Globus pallidus (tissue), 1 donor: ENCODE data around the gene PTPRN2.
A peak's percentile ranks its signal among the peaks of the same experiment; 100 is the strongest.

Experiments used
- DNase-seq: peaks from one replicate; pipeline ENCODE4 v3.0.0-alpha.2; 2015; ENCODE audit warnings: low spot score

The PTPRN2 gene

DNA sequence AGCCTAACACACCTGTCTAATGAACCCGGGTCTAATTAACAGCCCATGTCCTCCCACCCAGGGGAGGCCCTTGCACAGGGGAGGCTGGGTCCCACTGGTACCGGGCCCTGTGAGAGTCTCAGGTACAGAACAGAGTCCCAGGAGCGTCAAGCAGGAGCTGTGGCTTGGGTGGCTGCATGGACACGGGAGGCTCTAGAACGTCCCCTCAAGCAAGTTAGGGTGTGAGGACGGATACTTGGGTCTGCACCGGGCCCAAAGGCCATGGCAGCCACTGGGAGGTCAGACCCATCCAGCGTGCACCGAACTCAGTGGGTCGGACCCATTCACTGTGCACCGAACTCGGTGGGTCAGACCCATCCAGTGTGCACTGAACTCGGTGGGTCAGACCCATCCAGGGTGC lies 941.1 kb downstream of the PTPRN2 start:
- DNase-seq = no peak

GRCh38 chr7:157645539-157645938 lies 942.1 kb downstream of the PTPRN2 start:
- no peak for DNase-seq

GRCh38 chr7:157644946-157645345 lies 942.7 kb downstream of the PTPRN2 start:
- no peak for DNase-seq

DNA sequence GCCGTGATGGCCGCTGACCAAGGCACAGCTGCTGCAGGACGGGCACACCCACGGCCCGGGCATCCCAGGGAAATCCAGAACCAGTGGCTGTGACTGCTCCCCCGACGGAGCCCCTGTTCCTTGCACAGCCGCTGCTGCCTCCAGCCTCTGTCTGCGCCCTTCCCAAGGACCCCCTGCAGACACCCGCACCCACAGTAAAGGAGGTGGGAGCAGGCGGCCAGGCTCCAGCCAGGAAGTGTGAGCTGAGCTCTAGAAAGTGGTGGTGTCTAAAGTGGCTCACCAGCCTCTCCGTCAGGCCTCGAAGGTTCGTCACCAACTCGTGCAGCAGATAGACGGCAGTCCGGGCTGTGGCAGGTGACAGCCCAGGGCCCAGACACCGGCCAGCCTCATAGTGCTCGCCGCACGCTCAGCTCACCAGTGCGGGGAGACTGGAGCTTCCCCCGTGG lies 944.1 kb downstream of the PTPRN2 start:
- no peak for DNase-seq

- no peak for DNase-seq
These were observed 945.8 kb downstream of the PTPRN2 start for GRCh38 chr7:157641866-157642265.

GRCh38 chr7:157640144-157640543 lies 947.5 kb downstream of the PTPRN2 start:
- DNase-seq = no peak

DNA sequence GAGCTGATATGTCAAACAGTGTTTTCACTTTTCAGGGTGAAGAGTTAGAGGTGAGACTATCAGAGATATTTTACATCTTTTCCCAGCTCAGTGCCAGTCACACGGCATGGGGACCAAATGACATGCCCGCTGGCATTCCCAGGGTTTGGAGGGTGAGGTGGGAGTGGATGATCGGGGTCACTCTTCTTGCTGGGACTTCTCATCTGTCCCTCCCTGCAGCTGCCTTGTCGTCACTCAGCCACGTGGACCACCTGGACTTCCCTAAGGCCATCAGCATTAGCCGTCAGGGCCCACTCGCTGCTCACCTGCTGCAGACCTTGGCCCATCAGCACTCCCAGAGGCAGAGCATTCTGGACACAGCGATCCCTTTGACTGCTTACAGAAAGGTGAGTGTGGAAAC lies 949.1 kb downstream of the PTPRN2 start:
- DNase-seq = no peak

DNA sequence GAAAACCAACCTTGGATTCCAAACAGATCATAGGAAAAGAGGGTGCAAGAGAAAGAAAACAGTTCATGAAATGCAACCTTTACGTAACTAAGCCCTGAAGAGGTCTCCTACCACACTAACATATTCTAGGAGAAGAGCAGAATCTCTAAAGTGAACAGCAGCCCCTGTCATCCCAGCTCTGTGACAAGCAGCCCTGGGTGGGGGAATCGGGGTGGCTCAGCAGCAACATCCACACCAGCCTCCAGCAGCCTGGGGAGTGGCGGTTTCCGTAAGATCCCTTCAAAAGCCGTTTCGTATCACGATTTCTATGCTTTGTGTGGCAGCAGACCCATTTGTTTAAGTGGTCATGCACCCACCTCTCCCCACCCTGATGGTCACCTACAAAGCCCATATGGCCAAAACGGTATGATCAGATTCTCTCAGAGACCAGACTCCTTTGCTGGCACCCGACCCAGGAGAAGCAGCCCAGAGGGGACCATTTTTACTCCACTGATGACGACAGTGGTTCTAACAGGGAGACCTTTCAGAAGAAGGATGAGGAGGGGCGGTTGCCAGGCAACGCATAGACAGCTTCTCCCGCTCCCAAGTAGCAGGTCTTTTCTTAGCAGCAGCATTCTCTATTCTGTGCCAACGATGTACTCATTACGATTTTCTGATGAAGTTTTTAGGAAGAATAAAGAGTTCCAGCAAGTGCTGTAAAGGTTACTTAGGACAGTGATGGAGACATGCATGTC lies 950.2 kb downstream of the PTPRN2 start:
- DNase-seq = peak; percentile 14

DNA sequence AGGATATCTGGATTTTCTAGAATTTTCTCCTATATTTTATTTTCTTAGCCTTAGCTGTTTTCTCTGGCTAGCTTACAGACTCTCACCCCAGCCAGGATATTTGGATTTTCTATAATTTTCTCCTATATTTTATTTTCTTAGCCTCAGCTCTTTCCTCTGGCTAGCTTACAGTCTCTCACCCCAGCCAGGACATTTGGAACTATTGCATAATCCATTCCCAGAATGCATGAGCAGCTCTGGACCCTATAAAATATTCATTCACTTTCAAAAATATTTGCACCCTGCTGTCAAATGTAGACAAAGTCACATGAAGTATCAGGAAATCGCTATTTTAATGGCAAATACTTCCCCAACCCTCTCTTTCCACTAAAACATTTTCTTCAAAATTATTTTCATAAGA lies 952.0 kb downstream of the PTPRN2 start:
- DNase-seq = no peak

- DNase-seq = no peak
These were observed 952.5 kb downstream of the PTPRN2 start for GRCh38 chr7:157635148-157635500.

- DNase-seq = no peak
These were observed 953.0 kb downstream of the PTPRN2 start for GRCh38 chr7:157634401-157635147.

GRCh38 chr7:157633465-157634185 lies 954.0 kb downstream of the PTPRN2 start:
- no peak for DNase-seq

DNA sequence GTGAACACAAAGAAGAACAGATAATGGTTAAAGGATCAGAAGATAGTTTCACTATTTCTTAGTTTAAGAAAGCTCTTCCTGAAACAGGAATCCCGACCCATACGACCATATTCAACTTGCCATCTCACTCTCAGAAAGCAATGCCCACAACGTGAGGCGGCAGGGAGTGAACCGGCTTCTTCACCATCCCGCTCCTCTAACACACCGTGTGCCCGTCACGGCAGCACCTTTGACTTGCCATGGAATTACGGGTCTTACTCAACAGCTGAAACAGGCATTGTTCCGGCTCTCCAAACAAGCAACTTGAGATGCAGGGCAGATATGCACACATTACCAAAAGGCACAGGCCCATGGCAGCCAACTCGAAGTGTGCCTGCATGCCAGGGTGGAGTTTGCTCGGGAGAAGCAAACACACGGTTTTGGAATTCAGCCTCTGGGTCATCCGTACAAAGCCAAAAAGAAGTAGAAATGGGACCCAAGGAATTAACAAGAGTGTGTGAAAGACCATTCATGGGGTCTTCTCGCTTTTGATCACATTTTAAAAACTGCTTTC lies 957.2 kb downstream of the PTPRN2 start:
- no peak for DNase-seq

- no peak for DNase-seq
These were observed 959.2 kb downstream of the PTPRN2 start for GRCh38 chr7:157628456-157628855.

- no peak for DNase-seq
These were observed 960.0 kb downstream of the PTPRN2 start for GRCh38 chr7:157627646-157628045.

DNA sequence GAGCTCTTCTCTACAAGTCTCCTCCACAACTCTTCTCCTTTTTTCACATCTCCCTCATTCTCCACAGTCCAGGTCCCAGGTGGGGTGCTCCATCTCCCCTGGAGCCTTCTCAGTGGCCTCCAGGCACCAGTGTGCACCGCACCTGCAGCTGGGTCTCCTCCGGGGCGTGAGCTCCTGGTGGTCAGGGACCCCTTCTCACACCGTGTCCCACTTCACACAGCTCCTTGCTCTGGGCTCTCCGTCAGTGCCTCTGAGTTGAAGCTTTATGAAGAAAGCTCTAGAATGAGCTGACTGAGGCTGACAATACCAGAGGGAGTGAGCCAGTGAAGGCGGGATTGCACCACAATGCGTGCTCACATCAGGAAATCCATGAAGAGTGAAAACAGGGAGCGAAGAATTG lies 960.6 kb downstream of the PTPRN2 start:
- no peak for DNase-seq

DNA sequence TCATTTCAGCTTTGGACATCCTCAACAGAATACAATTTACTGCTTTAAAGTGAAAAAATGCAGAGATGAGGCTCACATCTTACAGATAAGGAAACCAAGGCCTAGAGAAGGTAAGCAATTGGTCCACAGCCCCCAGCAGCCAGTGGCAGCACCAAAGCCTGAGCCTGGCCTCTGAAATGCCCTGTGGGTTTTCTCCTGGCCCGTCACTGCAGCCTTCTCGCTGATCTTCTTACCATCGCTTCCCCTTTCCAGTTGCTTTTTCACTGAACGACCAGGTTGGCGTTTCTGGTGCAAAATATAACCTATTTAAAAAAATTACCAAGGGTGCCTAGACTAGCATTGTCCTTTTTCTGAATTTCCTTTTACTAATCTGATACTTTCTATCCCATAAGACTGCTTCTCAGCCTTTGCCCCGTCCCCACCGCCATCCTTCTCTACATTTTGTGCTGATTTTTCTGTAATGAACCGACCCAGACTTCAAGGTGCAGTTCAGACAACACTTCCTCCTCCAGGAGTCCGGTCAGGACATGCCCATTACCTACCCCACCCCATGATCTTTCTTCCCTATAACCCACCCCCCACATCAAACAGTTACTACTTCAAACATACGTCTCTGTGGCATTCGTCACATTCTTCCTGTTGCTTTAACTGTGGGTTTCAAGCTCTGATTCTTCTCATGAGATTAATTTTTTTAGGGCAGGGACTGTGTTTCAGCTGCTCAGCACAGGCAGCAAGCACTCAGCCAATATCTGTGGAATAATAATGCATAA lies 961.5 kb downstream of the PTPRN2 start:
- no peak for DNase-seq

- DNase-seq = no peak
These were observed 964.1 kb downstream of the PTPRN2 start for GRCh38 chr7:157623556-157623955.

DNA sequence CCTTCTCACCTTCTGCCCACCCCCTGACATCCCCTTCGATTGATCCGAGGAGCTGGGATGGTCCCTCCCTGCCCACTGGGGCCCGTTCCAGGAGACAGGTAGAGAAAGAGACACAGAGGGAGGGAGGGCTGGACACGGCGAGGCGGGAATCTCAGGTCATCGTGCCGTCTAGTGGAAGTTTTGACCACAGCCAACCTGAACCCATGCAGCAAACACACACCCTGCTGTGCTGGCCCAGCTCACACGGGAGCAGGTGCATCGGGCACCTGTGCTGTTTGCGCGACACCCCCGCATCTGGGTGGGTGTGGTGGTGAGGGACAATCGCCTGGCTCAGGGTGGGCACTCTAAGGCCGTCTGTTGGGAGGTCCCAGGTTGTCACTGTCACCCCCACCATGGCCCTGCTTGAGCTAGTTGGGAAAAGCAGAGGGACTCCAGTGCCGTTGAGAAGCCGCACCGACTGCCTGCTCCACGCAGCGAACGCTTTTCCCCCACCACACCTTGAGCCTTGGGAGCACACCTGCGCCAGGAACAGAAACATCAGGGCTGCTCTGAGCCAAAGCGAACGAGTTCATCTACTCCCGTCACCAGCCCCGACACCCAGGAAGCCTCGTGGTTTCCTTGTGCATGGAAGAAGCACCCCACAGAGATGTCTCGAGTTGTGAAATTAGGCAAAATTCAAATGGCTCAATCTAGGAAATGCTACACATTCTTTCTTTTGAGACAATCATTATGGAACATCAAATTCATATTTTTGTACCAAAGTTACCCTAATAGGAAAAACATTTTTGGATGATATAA lies 965.0 kb downstream of the PTPRN2 start:
- no peak for DNase-seq

GRCh38 chr7:157622000-157622399 lies 965.6 kb downstream of the PTPRN2 start:
- no peak for DNase-seq

GRCh38 chr7:157621131-157621681 lies 966.4 kb downstream of the PTPRN2 start:
- no peak for DNase-seq
